OCI-LY7 (cell line): ENCODE results near the gene RAD50. TPM values are rescaled to one million over a fixed set of nuclear protein-coding genes. Genes with fewer than 3 reads are reported as not detected.

Experiments used
- BruUV-seq: library from RNA; stranded (reverse); fragments of 400-500 nt; replicated peaks from 2 replicates; lab custom pipeline; 2021; lab: Mats Ljungman, UMichigan
- CTCF ChIA-PET: fragments of 300-600 bp; sonication (Branson Sonifier 250); formaldehyde crosslinking; loops from one replicate; lab custom pipeline; 2022; ENCODE audit warnings: antibody characterized with exemption; ENCODE audit not compliant: unreplicated experiment; lab: Charles Lee
- POLR2A ChIA-PET: fragments of 300-600 bp; sonication (Branson Sonifier 250); formaldehyde crosslinking; loops from one replicate; lab custom pipeline; 2022; ENCODE audit warnings: antibody characterized with exemption; lab: Charles Lee
- DNase-seq: peaks from one replicate; pipeline ENCODE4 v3.0.0-alpha.2; 2015; ENCODE audit warnings: low spot score
- H2AFZ ChIP-seq: fragments of 200-600 bp; sonication (generic), shearing (Covaris generic); 2 replicates; pipeline ENCODE4 v1.6.1; 2014; ENCODE audit warnings: mild to moderate bottlenecking, antibody characterized with exemption, low read length, moderate library complexity
- H3K27ac ChIP-seq: fragments of 200-600 bp; sonication (generic); 2 replicates; pipeline ENCODE4 v1.5.1; 2014; ENCODE audit warnings: mixed run types, low read depth, mild to moderate bottlenecking, moderate library complexity, low read length, inconsistent platforms; ENCODE audit not compliant: poor library complexity, severe bottlenecking
- H3K36me3 ChIP-seq: fragments of 200-600 bp; sonication (generic); 2 replicates; pipeline ENCODE4 v1.6.1; 2014; ENCODE audit warnings: mild to moderate bottlenecking, antibody characterized with exemption, low read length, moderate library complexity, mixed read lengths; ENCODE audit not compliant: insufficient read depth
- H3K4me1 ChIP-seq: fragments of 200-600 bp; sonication (generic); 2 replicates; pipeline ENCODE4 v1.5.1; 2014; ENCODE audit warnings: mild to moderate bottlenecking, low read length; ENCODE audit not compliant: insufficient read depth, poor library complexity, severe bottlenecking
- H3K4me2 ChIP-seq: fragments of 200-600 bp; sonication (generic); 2 replicates; pipeline ENCODE4 v1.6.1; 2014; ENCODE audit warnings: mild to moderate bottlenecking, low read length
- H3K4me3 ChIP-seq: fragments of 200-600 bp; sonication (generic); 2 replicates; pipeline ENCODE4 v1.5.1; 2014; ENCODE audit warnings: mild to moderate bottlenecking, low read depth, low read length; ENCODE audit not compliant: poor library complexity, severe bottlenecking
- H3K79me2 ChIP-seq: fragments of 200-600 bp; sonication (generic); 2 replicates; pipeline ENCODE4 v1.6.1; 2016; ENCODE audit warnings: low read depth, mild to moderate bottlenecking, low read length, moderate library complexity, mixed read lengths; ENCODE audit not compliant: insufficient read depth
- H3K9me2 ChIP-seq: fragments of 200-600 bp; sonication (generic); 2 replicates; pipeline ENCODE4 v1.6.1; 2016; ENCODE audit warnings: mild to moderate bottlenecking, low read length, mixed read lengths; ENCODE audit not compliant: insufficient read depth
- H3K9me3 ChIP-seq: fragments of 200-600 bp; sonication (generic); 2 replicates; pipeline ENCODE4 v1.6.1; 2014; ENCODE audit warnings: mild to moderate bottlenecking, mixed run types, low read length, mixed read lengths
- H4K20me1 ChIP-seq: fragments of 200-600 bp; sonication (generic); 2 replicates; pipeline ENCODE4 v1.6.1; 2014; ENCODE audit warnings: mild to moderate bottlenecking, antibody characterized with exemption, low read length, moderate library complexity, mixed read lengths; ENCODE audit not compliant: insufficient read depth
- CTCF ChIP-seq: fragments of 200-600 bp; sonication (generic); conservative IDR thresholded peaks from 2 replicates; pipeline ENCODE4 v1.5.1; 2014; ENCODE audit warnings: mild to moderate bottlenecking, antibody characterized with exemption, low read length, moderate library complexity, mixed read lengths
- EZH2phosphoT487 ChIP-seq: fragments of 200-600 bp; sonication (generic); IDR thresholded peaks from 2 replicates; pipeline ENCODE4 v1.6.1; 2018; ENCODE audit warnings: low read depth, borderline replicate concordance, mild to moderate bottlenecking, mixed run types, antibody characterized with exemption, low read length, moderate library complexity, mixed read lengths
- intact Hi-C: fragments of 100-400 bp; cut with micrococcal nuclease; formaldehyde crosslinking; loops from one replicate; pipeline ENCODE4 v1.10.0; 2022; ENCODE audit not compliant: unreplicated experiment
- total RNA-seq, 2 experiments: library from RNA; depleted of rRNA in 1 of 2; stranded (reverse); fragments of >200 nt in 1 of 2; shearing (Covaris generic) in 1 of 2; gene quantifications; 2 replicates each; pipeline ENCODE4 v1.2.3, GENCODE V29; 2014 to 2022

Gene RAD50
- total RNA-seq, 2 experiments from 2014 or later = 24.0 to 59.8 TPM

GRCh38 chr5:132549576-132549975, 7.2 kb upstream of the RAD50 start:
- Histone ChIP-seq H3K79me2 (no peaks in the 10 kb centered on the region), H3K4me1 (no peaks in the 10 kb centered on the region), H3K36me3 (no peaks in the 10 kb centered on the region), H2AFZ (no peak overlapping the region), H4K20me1 (no peaks in the 10 kb centered on the region), H3K4me2 (no peak overlapping the region), H3K4me3 (no peak overlapping the region), H3K27ac (no peak overlapping the region), H3K9me3 (no peaks in the 10 kb centered on the region), H3K9me2 (no peaks in the 10 kb centered on the region)
- DNase-seq = no peak
- no TSS peak for BruUV-seq
- CTCF ChIA-PET = no interaction called here
- POLR2A ChIA-PET = interaction anchor here (0.7 kb wide), 2 partner anchors 11 to 178 kb away, joined by 3 to 4 read pairs; no protein-coding TSS in a partner anchor
- TF ChIP-seq EZH2phosphoT487 (no peak), CTCF (no peak)
- intact Hi-C loops = no loop called here

GRCh38 chr5:132556153-132556762, 519 bp upstream of the RAD50 start:
- Histone ChIP-seq H3K4me3 (peak overlapping the region; percentile 81), H3K9me3 (no peaks in the 10 kb centered on the region), H2AFZ (peak overlapping the region; percentile 83), H3K4me2 (peak overlapping the region; percentile 90), H3K79me2 (peaks cover 37% of the 10 kb centered on the region), H3K36me3 (peaks cover 19% of the 10 kb centered on the region), H3K4me1 (peaks cover 20% of the 10 kb centered on the region), H3K9me2 (no peaks in the 10 kb centered on the region), H4K20me1 (no peaks in the 10 kb centered on the region), H3K27ac (peak overlapping the region; percentile 74)
- TF ChIP-seq CTCF = no peak
- TF ChIP-seq EZH2phosphoT487 = no peak
- ChIA-PET POLR2A (interaction anchor here (0.6 to 1.2 kb wide), 4 partner anchors 10 to 264 kb away, joined by 3 to 4 read pairs (median 3); no protein-coding TSS in a partner anchor), CTCF (no interaction called here)
- DNase-seq = no peak
- intact Hi-C loops = loop anchor here (5.0 kb wide), 1 partner anchor 181 kb away; the partner anchor contains the start of gene KIF3A
- TSS peak; percentile 99 for BruUV-seq
